ENCODE measurements around the gene GID8.

The GID8 gene

DNA sequence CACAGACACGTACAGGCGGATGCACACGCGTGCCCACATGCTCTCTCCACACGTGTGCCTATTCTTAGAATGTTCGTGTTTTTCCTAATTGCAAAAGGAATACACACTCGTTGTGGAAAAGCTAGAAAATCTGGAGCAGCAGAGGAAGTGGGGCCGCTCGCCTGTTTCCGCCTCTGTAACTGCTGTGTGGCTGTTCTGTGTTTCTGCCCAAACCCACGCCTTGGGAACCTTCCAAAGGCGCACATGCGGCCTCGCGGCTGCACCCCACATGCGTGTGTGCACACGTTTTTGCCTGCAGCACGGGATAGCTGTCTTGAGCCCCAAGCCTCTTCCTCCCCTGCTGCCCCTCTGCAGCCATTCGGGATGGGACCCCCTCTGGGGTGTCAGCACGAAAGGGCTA, 26.8 kb downstream of the GID8 start:
- ChIA-PET POLR2A (no interaction called here), CTCF (interaction anchor here (0.7 to 1.7 kb wide), 3 partner anchors 8 to 10 kb away, joined by 4 to 7 read pairs (median 4); no protein-coding TSS in a partner anchor)
- H3K4me3 ChIP-seq (ENCODE audit: low read depth, low read length): no peak overlapping the region
- TF ChIP-seq CTCF (IDR thresholded peaks at IDR 0.05; ENCODE audit: insufficient read depth, low read length, missing control alignments): no peak
- no peak for DNase-seq (ENCODE audit: low read depth, low spot score)

DNA sequence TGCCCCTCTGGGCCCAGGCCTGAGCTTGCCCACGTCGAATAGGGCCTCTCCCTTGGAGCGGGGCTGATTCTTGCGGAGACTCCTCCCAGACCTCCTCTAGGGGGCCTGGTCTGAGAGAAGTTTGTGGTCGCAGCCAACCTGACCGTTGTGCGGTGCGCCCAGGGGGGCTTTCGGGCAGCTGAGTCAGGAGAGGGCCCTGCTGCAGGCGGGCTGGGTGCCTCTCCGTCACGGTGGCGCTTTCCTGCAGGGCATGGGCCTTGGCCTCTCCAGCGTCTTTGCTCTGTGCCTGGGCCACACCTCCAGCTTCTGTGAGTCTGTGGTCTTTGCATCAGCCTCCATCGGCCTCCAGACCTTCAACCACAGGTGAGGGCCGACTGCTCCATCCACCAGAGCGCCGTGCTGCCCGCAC, 27.4 kb downstream of the GID8 start:
- no peak overlapping the region for H3K4me3 ChIP-seq (ENCODE audit: low read depth, low read length)
- ChIA-PET CTCF (interaction anchor here (0.9 to 1.2 kb wide), 2 partner anchors 10 to 44 kb away, joined by 3 to 4 read pairs; no protein-coding TSS in a partner anchor), POLR2A (no interaction called here)
- DNase-seq (ENCODE audit: low read depth, low spot score): no peak
- TF ChIP-seq CTCF (IDR thresholded peaks at IDR 0.05; ENCODE audit: insufficient read depth, low read length, missing control alignments): no peak

DNA sequence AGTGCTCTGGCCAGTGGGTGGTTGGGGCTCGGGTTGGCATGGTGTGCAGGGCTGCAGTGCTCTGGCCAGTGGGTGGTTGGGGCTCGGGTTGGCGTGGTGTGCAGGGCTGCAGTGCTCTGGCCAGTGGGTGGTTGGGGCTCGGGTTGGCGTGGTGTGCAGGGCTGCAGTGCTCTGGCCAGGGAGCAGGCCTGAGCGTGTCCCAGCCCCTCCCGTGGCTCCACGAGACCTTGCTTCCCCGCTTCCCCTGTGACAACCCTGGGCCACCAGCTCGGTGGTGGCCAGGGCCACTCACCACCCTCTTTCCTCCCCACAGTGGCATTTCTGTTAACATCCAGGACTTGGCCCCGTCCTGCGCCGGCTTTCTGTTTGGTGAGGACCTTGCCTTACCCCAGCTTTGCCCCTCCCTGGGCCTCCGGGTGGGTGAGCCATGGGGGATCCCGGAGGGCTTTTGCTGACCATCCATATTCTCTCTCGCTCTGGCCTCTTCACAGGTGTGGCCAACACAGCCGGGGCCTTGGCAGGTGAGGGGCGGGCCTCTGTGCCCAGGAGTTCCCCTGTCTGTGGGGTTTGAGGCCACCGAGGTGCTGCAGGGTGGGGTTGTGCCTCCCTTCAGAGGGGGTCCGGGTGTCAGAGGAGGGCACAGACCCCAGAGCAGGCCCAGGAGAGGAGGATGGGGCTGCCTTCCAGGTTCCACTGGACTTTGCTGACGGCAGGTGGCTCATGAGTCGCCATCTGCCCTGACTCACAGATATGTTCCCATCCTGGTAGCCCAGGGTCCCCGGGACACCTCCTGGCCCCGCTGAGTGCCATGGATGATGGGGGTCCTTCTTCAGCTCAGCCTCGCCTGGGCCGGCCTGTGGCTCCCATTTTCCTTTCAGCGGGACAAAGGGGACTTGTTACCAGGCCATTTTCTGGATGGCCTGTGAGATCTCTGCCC, 28.5 kb downstream of the GID8 start:
- POLR2A ChIA-PET: no interaction called here
- no peak for DNase-seq (ENCODE audit: low read depth, low spot score)
- H3K4me3 ChIP-seq (ENCODE audit: low read depth, low read length): no peak overlapping the region
- CTCF ChIA-PET: interaction anchor here (0.9 kb wide), 1 partner anchor 43 kb away, joined by 3 read pairs; no protein-coding TSS in a partner anchor
- no peak for TF ChIP-seq CTCF (IDR thresholded peaks at IDR 0.05; ENCODE audit: insufficient read depth, low read length, missing control alignments)

- TF ChIP-seq CTCF (IDR thresholded peaks at IDR 0.05; ENCODE audit: insufficient read depth, low read length, missing control alignments): no peak
- H3K4me3 ChIP-seq (ENCODE audit: low read depth, low read length): no peak overlapping the region
- ChIA-PET POLR2A (no interaction called here), CTCF (no interaction called here)
- no peak for DNase-seq (ENCODE audit: low read depth, low spot score)
Observed at GRCh38 chr20:62967149-62967501, 29.2 kb downstream of the GID8 start.

GRCh38 chr20:62967628-62968351, 29.8 kb downstream of the GID8 start:
- ChIA-PET CTCF (interaction anchor here (1.2 kb wide), 1 partner anchor 41 kb away, joined by 4 read pairs; no protein-coding TSS in a partner anchor), POLR2A (no interaction called here)
- no peak for TF ChIP-seq CTCF (IDR thresholded peaks at IDR 0.05; ENCODE audit: insufficient read depth, low read length, missing control alignments)
- no peak overlapping the region for H3K4me3 ChIP-seq (ENCODE audit: low read depth, low read length)
- no peak for DNase-seq (ENCODE audit: low read depth, low spot score)
